ENCODE results near the gene TMX4. TPM values are rescaled to one million over a fixed set of nuclear protein-coding genes. Genes with fewer than 3 reads are reported as not detected.

TMX4 gene
- total RNA-seq, 1 experiment from 2014 or later, result 11.7 TPM

GRCh38 chr20:7975851-7976414 is 43.6 kb downstream of the TMX4 start:
- TF ChIP-seq, protein P1, sequence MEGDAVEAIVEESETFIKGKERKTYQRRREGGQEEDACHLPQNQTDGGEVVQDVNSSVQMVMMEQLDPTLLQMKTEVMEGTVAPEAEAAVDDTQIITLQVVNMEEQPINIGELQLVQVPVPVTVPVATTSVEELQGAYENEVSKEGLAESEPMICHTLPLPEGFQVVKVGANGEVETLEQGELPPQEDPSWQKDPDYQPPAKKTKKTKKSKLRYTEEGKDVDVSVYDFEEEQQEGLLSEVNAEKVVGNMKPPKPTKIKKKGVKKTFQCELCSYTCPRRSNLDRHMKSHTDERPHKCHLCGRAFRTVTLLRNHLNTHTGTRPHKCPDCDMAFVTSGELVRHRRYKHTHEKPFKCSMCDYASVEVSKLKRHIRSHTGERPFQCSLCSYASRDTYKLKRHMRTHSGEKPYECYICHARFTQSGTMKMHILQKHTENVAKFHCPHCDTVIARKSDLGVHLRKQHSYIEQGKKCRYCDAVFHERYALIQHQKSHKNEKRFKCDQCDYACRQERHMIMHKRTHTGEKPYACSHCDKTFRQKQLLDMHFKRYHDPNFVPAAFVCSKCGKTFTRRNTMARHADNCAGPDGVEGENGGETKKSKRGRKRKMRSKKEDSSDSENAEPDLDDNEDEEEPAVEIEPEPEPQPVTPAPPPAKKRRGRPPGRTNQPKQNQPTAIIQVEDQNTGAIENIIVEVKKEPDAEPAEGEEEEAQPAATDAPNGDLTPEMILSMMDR (conservative IDR thresholded peaks at IDR 0.05), result no peak
- Histone ChIP-seq H3K56ac (ENCODE audit: insufficient read length, low read depth, low read length) (no peak overlapping the region), H2BK20ac (ENCODE audit: low read depth, low read length, poor library complexity, severe bottlenecking) (no peak overlapping the region), H3K23ac (ENCODE audit: insufficient read length, low read depth, low read length) (no peak overlapping the region), H3K4ac (ENCODE audit: low read depth, low read length) (no peak overlapping the region), H3K79me1 (ENCODE audit: insufficient read depth, low read depth, low read length, poor library complexity, severe bottlenecking) (no peaks in the 10 kb centered on the region), H3K18ac (ENCODE audit: insufficient read length, low read depth, low read length) (no peak overlapping the region), H2BK12ac (ENCODE audit: insufficient read length, low read depth, low read length) (no peak overlapping the region), H3T11ph (ENCODE audit: low read length) (no peak overlapping the region), H4K91ac (ENCODE audit: insufficient read length, low read depth, low read length) (no peak overlapping the region), H3K23me2 (ENCODE audit: insufficient read length, low read depth, low read length, poor library complexity, severe bottlenecking) (no peaks in the 10 kb centered on the region), H2AK5ac (ENCODE audit: insufficient read length, low read length) (no peak overlapping the region), H3K4me2 (ENCODE audit: insufficient read depth, insufficient read length, low read length) (no peak overlapping the region), H3K4me1 (ENCODE audit: insufficient read depth, low read length) (no peaks in the 10 kb centered on the region; the same call in 1 of the 2 replicates), H2BK5ac (ENCODE audit: insufficient read length, low read length) (no peak overlapping the region), H3K79me2 (ENCODE audit: insufficient read depth, low read length) (no peaks in the 10 kb centered on the region; the same call in 1 of the 2 replicates), H3K27me3 (ENCODE audit: insufficient read depth, low read length) (no peaks in the 10 kb centered on the region), H4K5ac (ENCODE audit: insufficient read length, low read depth, low read length) (no peak overlapping the region), H4K20me1 (ENCODE audit: control insufficient read depth, insufficient read depth, insufficient read length) (no peaks in the 10 kb centered on the region), H4K8ac (replicated peaks; ENCODE audit: insufficient read length, low read depth, low read length) (no peak overlapping the region), H3K14ac (ENCODE audit: insufficient read depth, low read length) (no peak overlapping the region), H3K9ac (ENCODE audit: extremely low read depth, insufficient read length, low read length) (no peak overlapping the region), H2BK15ac (ENCODE audit: low read depth, low read length) (no peak overlapping the region), H2BK120ac (ENCODE audit: low read depth, low read length, poor library complexity, severe bottlenecking) (no peak overlapping the region), H3K27ac (ENCODE audit: insufficient read length, low read depth, low read length) (no peak overlapping the region), H2AFZ (ENCODE audit: low read length) (no peak overlapping the region), H3K9me3 (ENCODE audit: control insufficient read depth, low read depth, low read length) (no peaks in the 10 kb centered on the region)
- Mint-ChIP-seq H3K9me3 (no peaks in the 10 kb centered on the region), H3K4me3 (no peak overlapping the region), H3K27me3 (ENCODE audit: low read depth) (peaks cover 1% of the 10 kb centered on the region; the same call in 1 of the 2 replicates), H3K4me1 (peaks cover 8% of the 10 kb centered on the region in 2 experiments), H3K27ac (peak overlapping the region in 1 of 3 experiments; percentile 62; a peak in 1 of 7 replicates), H3K36me3 (ENCODE audit: insufficient read depth in 1 of 3, low read depth in 3 of 3) (no peaks in the 10 kb centered on the region)
- no peak for DNase-seq
- no CpG with 5 or more reads among the region's 9 CpGs for WGBS (ENCODE audit: extremely low coverage, insufficient read length, low lambda C conversion rate)
